Forelimb muscle (tissue), 1 donor: ENCODE results near the gene ASB3. TPM values are rescaled to one million over a fixed set of nuclear protein-coding genes. Genes with fewer than 3 reads are reported as not detected.
"Not testable (repeated sequence)": the region's sequence is repeated elsewhere in the genome, so short reads cannot be mapped to it uniquely, and the experiment has no call there.

Source experiments
- DNase-seq: peaks from one replicate; pipeline ENCODE4 v3.0.0-alpha.2; 2013; ENCODE audit warnings: low read depth
- polyA plus RNA-seq: library from polyadenylated mRNA; unstranded; fragments of 120-200 nt; gene quantifications from one replicate; pipeline ENCODE4 v1.2.1, GENCODE V29; 2013; ENCODE audit not compliant: insufficient read length

ASB3 gene
- polyA plus RNA-seq, 1 donor = 14.6 TPM

GRCh38 chr2:53787614-53788289 lies 999 bp upstream of the ASB3 start:
- no peak for DNase-seq

GRCh38 chr2:53786352-53786704 lies 425 bp downstream of the ASB3 start:
- DNase-seq = no peak

GRCh38 chr2:53785366-53785765 lies 1.4 kb downstream of the ASB3 start:
- no peak for DNase-seq

- no peak for DNase-seq
Observed at GRCh38 chr2:53784436-53784835, 2.3 kb downstream of the ASB3 start.

GRCh38 chr2:53782676-53783075 lies 4.1 kb downstream of the ASB3 start:
- DNase-seq = no peak

GRCh38 chr2:53780056-53780455 lies 6.7 kb downstream of the ASB3 start:
- DNase-seq = no peak

GRCh38 chr2:53778536-53779162 lies 8.1 kb downstream of the ASB3 start:
- DNase-seq = no peak

GRCh38 chr2:53777134-53777533 lies 9.6 kb downstream of the ASB3 start:
- DNase-seq = no peak

GRCh38 chr2:53770264-53770663 lies 16.5 kb downstream of the ASB3 start:
- DNase-seq = no peak

- no peak for DNase-seq
Observed at GRCh38 chr2:53769318-53769945, 17.3 kb downstream of the ASB3 start.

GRCh38 chr2:53768242-53768542 lies 18.6 kb downstream of the ASB3 start:
- no peak for DNase-seq

GRCh38 chr2:53767405-53768241 lies 19.1 kb downstream of the ASB3 start, which contains the start of gene CHAC2:
CHAC2 (plus strand) TSS chr2:53767804; CDS start chr2:53767887, 83 bp downstream.
- DNase-seq = peak; percentile 46

GRCh38 chr2:53765767-53766166 lies 21.0 kb downstream of the ASB3 start:
- DNase-seq = no peak

- DNase-seq = not testable (repeated sequence)
Observed at GRCh38 chr2:53757206-53757605, 29.5 kb downstream of the ASB3 start.

GRCh38 chr2:53756644-53757043 lies 30.1 kb downstream of the ASB3 start:
- DNase-seq = no peak

GRCh38 chr2:53755121-53755520 lies 31.6 kb downstream of the ASB3 start:
- DNase-seq = no peak

- DNase-seq = no peak
Observed at GRCh38 chr2:53753041-53753440, 33.7 kb downstream of the ASB3 start.

GRCh38 chr2:53752385-53752784 lies 34.4 kb downstream of the ASB3 start:
- no peak for DNase-seq

GRCh38 chr2:53751728-53752127 lies 35.0 kb downstream of the ASB3 start:
- DNase-seq = no peak

GRCh38 chr2:53750041-53750768 lies 36.5 kb downstream of the ASB3 start:
- peak; percentile 31 for DNase-seq

GRCh38 chr2:53744395-53745065 lies 42.2 kb downstream of the ASB3 start:
- DNase-seq = no peak
